Iris pigment epithelial cell (primary cell): ENCODE measurements around the gene CHN2.
A peak's percentile ranks its signal among the peaks of the same experiment; 100 is the strongest.

Experiments used
- DNase-seq: peaks from one replicate; pipeline ENCODE4 v3.0.0-alpha.2; 2011; ENCODE audit warnings: low read depth

CHN2 gene

GRCh38 chr7:29432721-29433120 is 238.1 kb downstream of the CHN2 start:
- no peak for DNase-seq

- DNase-seq: no peak
These were observed 239.8 kb downstream of the CHN2 start for GRCh38 chr7:29434380-29434768.

GRCh38 chr7:29435167-29435566 is 240.6 kb downstream of the CHN2 start:
- DNase-seq: no peak

GRCh38 chr7:29435902-29436301 is 241.3 kb downstream of the CHN2 start:
- no peak for DNase-seq

- DNase-seq: peak; percentile 77
These were observed 247.6 kb downstream of the CHN2 start for GRCh38 chr7:29442146-29442545.

- DNase-seq: no peak
These were observed 249.0 kb downstream of the CHN2 start for GRCh38 chr7:29443552-29443951.

- no peak for DNase-seq
These were observed 249.7 kb downstream of the CHN2 start for GRCh38 chr7:29444267-29444666.

- DNase-seq: no peak
These were observed 251.2 kb downstream of the CHN2 start for GRCh38 chr7:29445736-29446135.

GRCh38 chr7:29447828-29448227 is 253.3 kb downstream of the CHN2 start:
- no peak for DNase-seq

GRCh38 chr7:29449569-29450260 is 255.1 kb downstream of the CHN2 start:
- peak; percentile 10 for DNase-seq

- no peak for DNase-seq
These were observed 258.4 kb downstream of the CHN2 start for GRCh38 chr7:29453021-29453420.

- no peak for DNase-seq
These were observed 259.9 kb downstream of the CHN2 start for GRCh38 chr7:29454464-29454863.

GRCh38 chr7:29454899-29455451 is 260.4 kb downstream of the CHN2 start:
- no peak for DNase-seq

GRCh38 chr7:29457141-29457561 is 262.6 kb downstream of the CHN2 start:
- no peak for DNase-seq

GRCh38 chr7:29457565-29458011 is 263.0 kb downstream of the CHN2 start:
- peak; percentile 55 for DNase-seq

GRCh38 chr7:29458933-29459332 is 264.4 kb downstream of the CHN2 start:
- no peak for DNase-seq

GRCh38 chr7:29459589-29459988 is 265.0 kb downstream of the CHN2 start:
- no peak for DNase-seq

GRCh38 chr7:29461996-29462395 is 267.4 kb downstream of the CHN2 start:
- no peak for DNase-seq

GRCh38 chr7:29463504-29464158 is 269.1 kb downstream of the CHN2 start:
- no peak for DNase-seq

- DNase-seq: no peak
These were observed 270.2 kb downstream of the CHN2 start for GRCh38 chr7:29464753-29465152.

- DNase-seq: no peak
These were observed 272.8 kb downstream of the CHN2 start for GRCh38 chr7:29467193-29467926.

- DNase-seq: no peak
These were observed 273.6 kb downstream of the CHN2 start for GRCh38 chr7:29468196-29468595.

- DNase-seq: no peak
These were observed 274.7 kb downstream of the CHN2 start for GRCh38 chr7:29469281-29469680.
